IPS DF 19.7 (cell line): ENCODE measurements around the gene BMS1.
"Not testable (repeated sequence)": the region's sequence is repeated elsewhere in the genome, so short reads cannot be mapped to it uniquely, and the experiment has no call there.

ENCODE experiments used
- DNase-seq: peaks from one replicate; pipeline ENCODE4 v3.0.0-alpha.2; 2013; ENCODE audit warnings: low read depth, low spot score

Gene BMS1

GRCh38 chr10:42785759-42786158 is 3.2 kb downstream of the BMS1 start:
- no peak for DNase-seq

GRCh38 chr10:42790835-42791234 is 8.2 kb downstream of the BMS1 start:
- DNase-seq, result no peak

GRCh38 chr10:42795701-42796100 is 13.1 kb downstream of the BMS1 start:
- DNase-seq, result no peak

- DNase-seq, result no peak
Observed at GRCh38 chr10:42801135-42801534, 18.5 kb downstream of the BMS1 start.

- DNase-seq, result no peak
Observed at GRCh38 chr10:42802876-42803275, 20.3 kb downstream of the BMS1 start.

- no peak for DNase-seq
Observed at GRCh38 chr10:42809676-42810075, 27.1 kb downstream of the BMS1 start.

GRCh38 chr10:42812028-42812427 is 29.4 kb downstream of the BMS1 start:
- no peak for DNase-seq

- not testable (repeated sequence) for DNase-seq
Observed at GRCh38 chr10:42813989-42814687, 31.5 kb downstream of the BMS1 start.

GRCh38 chr10:42816334-42816733 is 33.7 kb downstream of the BMS1 start:
- not testable (repeated sequence) for DNase-seq

GRCh38 chr10:42816912-42817311 is 34.3 kb downstream of the BMS1 start:
- no peak for DNase-seq

- DNase-seq, result not testable (repeated sequence)
Observed at GRCh38 chr10:42817417-42817816, 34.8 kb downstream of the BMS1 start.

- DNase-seq, result not testable (repeated sequence)
Observed at GRCh38 chr10:42826759-42827158, 44.2 kb downstream of the BMS1 start.

GRCh38 chr10:42827201-42827600 is 44.6 kb downstream of the BMS1 start:
- no peak for DNase-seq

GRCh38 chr10:42828391-42828790 is 45.8 kb downstream of the BMS1 start:
- DNase-seq, result not testable (repeated sequence)

GRCh38 chr10:42830237-42830636 is 47.6 kb downstream of the BMS1 start:
- no peak for DNase-seq

GRCh38 chr10:42836096-42836495 is 53.5 kb downstream of the BMS1 start:
- DNase-seq, result no peak

- DNase-seq, result no peak
Observed at GRCh38 chr10:42836771-42837468, 54.3 kb downstream of the BMS1 start.

GRCh38 chr10:42844810-42845209 is 62.2 kb downstream of the BMS1 start:
- DNase-seq, result not testable (repeated sequence)

GRCh38 chr10:42847261-42847660 is 64.7 kb downstream of the BMS1 start:
- not testable (repeated sequence) for DNase-seq

GRCh38 chr10:42850931-42851330 is 68.3 kb downstream of the BMS1 start:
- DNase-seq, result no peak

GRCh38 chr10:42859256-42859655 is 76.7 kb downstream of the BMS1 start:
- no peak for DNase-seq

- DNase-seq, result not testable (repeated sequence)
Observed at GRCh38 chr10:42860016-42860415, 77.4 kb downstream of the BMS1 start.

GRCh38 chr10:42862801-42863200 is 80.2 kb downstream of the BMS1 start:
- DNase-seq, result not testable (repeated sequence)
